A673 (cell line): ENCODE data around the gene GDF3. TPM values are rescaled to one million over a fixed set of nuclear protein-coding genes. Genes with fewer than 3 reads are reported as not detected.

Source experiments
- BruUV-seq: library from RNA; stranded (reverse); fragments of 400-500 nt; replicated peaks from 2 replicates; lab custom pipeline; 2021; lab: Mats Ljungman, UMichigan
- CTCF ChIA-PET: fragments of 300-600 bp; sonication (Branson Sonifier 250); formaldehyde crosslinking; loops from one replicate; lab custom pipeline; 2022; ENCODE audit warnings: antibody characterized with exemption; lab: Charles Lee
- POLR2A ChIA-PET: fragments of 300-600 bp; sonication (Branson Sonifier 250); formaldehyde crosslinking; loops from one replicate; lab custom pipeline; 2022; ENCODE audit warnings: antibody characterized with exemption; ENCODE audit not compliant: low non-redundant PET; lab: Charles Lee
- DNase-seq: peaks from one replicate; pipeline ENCODE4 v3.0.0-alpha.2; 2015; ENCODE audit warnings: low spot score
- H3K27ac ChIP-seq: fragments of 200-600 bp; sonication (generic); 2 replicates; pipeline ENCODE4 v1.5.1; 2016; ENCODE audit warnings: mixed run types, low read depth, mild to moderate bottlenecking, mixed read lengths, antibody characterized with exemption, low read length; ENCODE audit not compliant: poor library complexity, severe bottlenecking
- H3K27me3 ChIP-seq: fragments of 200-600 bp; sonication (generic); replicated peaks from 2 replicates; pipeline ENCODE4 v1.6.1; 2017; ENCODE audit warnings: mixed run types, low read depth, mild to moderate bottlenecking, mixed read lengths, antibody characterized with exemption, low read length; ENCODE audit not compliant: insufficient read depth, poor library complexity
- H3K36me3 ChIP-seq: fragments of 200-600 bp; sonication (generic); 2 replicates; pipeline ENCODE4 v1.6.1; 2016; ENCODE audit warnings: mixed run types, mild to moderate bottlenecking, mixed read lengths, antibody characterized with exemption, low read length; ENCODE audit not compliant: insufficient read depth, poor library complexity, severe bottlenecking
- H3K4me1 ChIP-seq: fragments of 200-600 bp; sonication (generic); 2 replicates; pipeline ENCODE4 v1.6.1; 2017; ENCODE audit warnings: mixed run types, mild to moderate bottlenecking, mixed read lengths, antibody characterized with exemption, low read length; ENCODE audit not compliant: insufficient read depth, poor library complexity, severe bottlenecking
- H3K4me3 ChIP-seq: fragments of 200-600 bp; sonication (generic); 2 replicates; pipeline ENCODE4 v1.5.1; 2016; ENCODE audit warnings: low read depth, mixed run types, mild to moderate bottlenecking, mixed read lengths, low read length; ENCODE audit not compliant: poor library complexity, severe bottlenecking
- H3K9me3 ChIP-seq: fragments of 200-600 bp; sonication (generic); 2 replicates; pipeline ENCODE4 v1.6.1; 2016; ENCODE audit warnings: mixed run types, low read depth, mild to moderate bottlenecking, mixed read lengths, antibody characterized with exemption, low read length; ENCODE audit not compliant: poor library complexity, severe bottlenecking
- EZH2 ChIP-seq: fragments of 200-600 bp; sonication (generic); IDR thresholded peaks from 2 replicates; pipeline ENCODE4 v1.6.1; 2017; ENCODE audit warnings: borderline replicate concordance, low read depth, mild to moderate bottlenecking, mixed read lengths, antibody characterized with exemption, low read length; ENCODE audit not compliant: poor library complexity, severe bottlenecking
- intact Hi-C: fragments of 100-400 bp; cut with micrococcal nuclease; formaldehyde crosslinking; loops from one replicate; pipeline ENCODE4 v1.10.0; 2022; ENCODE audit not compliant: unreplicated experiment
- total RNA-seq: library from RNA; stranded (reverse); gene quantifications from 2 replicates; pipeline ENCODE4 v1.2.3, GENCODE V29; 2021
- TF ChIP-seq, protein P1 (sequence below): fragments of 300-800, 200-600 bp; sonication (generic); conservative IDR thresholded peaks from 2 replicates; pipeline ENCODE4 v1.5.1; 2017; ENCODE audit warnings: low read depth, mild to moderate bottlenecking, antibody characterized with exemption, low read length, moderate library complexity, mixed read lengths

GDF3 gene
- total RNA-seq, 1 experiment from 2014 or later = not detected

DNA sequence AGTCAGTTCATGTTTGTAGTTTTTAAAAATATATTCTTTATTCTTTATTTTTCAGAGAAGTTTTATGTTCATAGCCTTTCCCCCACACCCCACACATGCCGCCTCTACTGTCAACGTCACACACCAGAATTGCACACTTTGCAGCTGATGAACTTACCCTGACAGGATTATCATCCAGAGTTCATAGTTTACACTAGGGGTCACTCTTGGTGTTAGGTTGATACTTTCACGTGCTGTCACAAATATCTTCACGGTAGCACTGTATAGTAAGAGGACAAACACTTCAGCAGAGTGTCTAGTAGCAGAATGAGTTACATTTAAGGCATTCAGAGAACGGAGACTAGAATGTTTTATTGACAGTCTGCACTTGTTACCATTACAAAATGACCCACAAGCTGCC is 20.8 kb upstream of the GDF3 start:
- H3K27me3 ChIP-seq = no peaks in the 10 kb centered on the region
- CTCF ChIA-PET = no interaction called here

DNA sequence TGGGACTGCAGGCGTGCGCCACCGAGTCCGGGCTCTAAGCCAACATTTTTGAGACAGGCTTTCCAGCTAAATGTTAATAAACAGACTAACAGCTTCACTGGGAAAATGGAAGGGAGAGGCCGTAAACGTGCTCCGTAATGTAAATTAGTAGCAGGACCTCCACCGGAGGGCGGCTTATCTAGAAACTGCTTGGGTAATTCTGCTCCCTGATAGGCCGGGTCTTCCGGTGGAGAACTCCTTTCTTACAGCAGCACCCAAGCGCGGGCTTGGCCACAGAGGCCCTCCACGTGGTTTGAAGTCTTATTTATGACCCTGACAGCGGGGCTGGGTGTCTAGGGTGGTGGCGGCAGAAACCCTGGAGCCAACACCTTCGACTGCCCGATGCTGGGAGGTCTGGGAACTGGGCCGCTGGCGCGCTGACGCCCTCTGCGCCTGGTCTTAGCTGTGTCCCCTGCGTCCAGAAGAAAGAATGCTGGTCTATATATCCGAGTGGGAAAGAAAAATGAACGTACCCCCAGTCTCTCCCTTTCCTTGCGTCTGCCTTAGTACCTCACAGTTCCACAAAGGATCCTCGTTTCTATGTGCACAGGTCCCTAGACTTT is 17.4 kb upstream of the GDF3 start:
- no peaks in the 10 kb centered on the region for H3K27me3 ChIP-seq
- intact Hi-C loops = no loop called here
- no peak overlapping the region for H3K27ac ChIP-seq
- TF ChIP-seq, protein P1, sequence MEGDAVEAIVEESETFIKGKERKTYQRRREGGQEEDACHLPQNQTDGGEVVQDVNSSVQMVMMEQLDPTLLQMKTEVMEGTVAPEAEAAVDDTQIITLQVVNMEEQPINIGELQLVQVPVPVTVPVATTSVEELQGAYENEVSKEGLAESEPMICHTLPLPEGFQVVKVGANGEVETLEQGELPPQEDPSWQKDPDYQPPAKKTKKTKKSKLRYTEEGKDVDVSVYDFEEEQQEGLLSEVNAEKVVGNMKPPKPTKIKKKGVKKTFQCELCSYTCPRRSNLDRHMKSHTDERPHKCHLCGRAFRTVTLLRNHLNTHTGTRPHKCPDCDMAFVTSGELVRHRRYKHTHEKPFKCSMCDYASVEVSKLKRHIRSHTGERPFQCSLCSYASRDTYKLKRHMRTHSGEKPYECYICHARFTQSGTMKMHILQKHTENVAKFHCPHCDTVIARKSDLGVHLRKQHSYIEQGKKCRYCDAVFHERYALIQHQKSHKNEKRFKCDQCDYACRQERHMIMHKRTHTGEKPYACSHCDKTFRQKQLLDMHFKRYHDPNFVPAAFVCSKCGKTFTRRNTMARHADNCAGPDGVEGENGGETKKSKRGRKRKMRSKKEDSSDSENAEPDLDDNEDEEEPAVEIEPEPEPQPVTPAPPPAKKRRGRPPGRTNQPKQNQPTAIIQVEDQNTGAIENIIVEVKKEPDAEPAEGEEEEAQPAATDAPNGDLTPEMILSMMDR = no peak
- no peak for TF ChIP-seq EZH2
- H3K36me3 ChIP-seq = no peaks in the 10 kb centered on the region
- CTCF ChIA-PET = no interaction called here
- POLR2A ChIA-PET = no interaction called here
- no peak for DNase-seq
- H3K9me3 ChIP-seq = no peaks in the 10 kb centered on the region
- H3K4me1 ChIP-seq = no peaks in the 10 kb centered on the region
- no peak overlapping the region for H3K4me3 ChIP-seq
- BruUV-seq = no TSS peak

More for the DNA sequence above, 20.8 kb upstream of the GDF3 start:
- Histone ChIP-seq H3K27ac (no peak overlapping the region), H3K4me1 (no peaks in the 10 kb centered on the region), H3K9me3 (no peaks in the 10 kb centered on the region), H3K4me3 (no peak overlapping the region), H3K36me3 (no peaks in the 10 kb centered on the region)
- intact Hi-C loops = no loop called here
- BruUV-seq = no TSS peak
- TF ChIP-seq EZH2 = no peak
- TF ChIP-seq, protein P1 = 0 out of 2 replicates have a peak, but pooled peaks have one; percentile 15
- no peak for DNase-seq
- POLR2A ChIA-PET = no interaction called here

DNA sequence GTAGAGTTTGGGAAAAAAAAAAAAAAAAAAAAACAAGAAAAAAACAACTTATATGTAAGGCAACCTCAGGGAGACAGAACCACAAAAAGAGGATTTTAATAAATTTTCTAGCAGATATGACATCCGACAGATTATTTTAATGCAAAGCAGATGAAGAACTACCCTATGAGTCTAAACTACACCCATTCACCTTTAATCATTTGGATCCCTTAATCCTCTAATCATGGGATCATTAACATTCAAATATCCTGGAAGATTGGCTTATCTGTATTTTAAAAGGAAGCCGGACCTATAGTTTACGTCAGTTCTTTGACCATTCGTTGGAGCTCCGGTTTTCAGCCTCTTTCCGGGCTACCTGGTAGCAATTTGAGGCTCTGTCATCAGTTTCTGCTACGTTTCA is 15.6 kb upstream of the GDF3 start, which contains the start of gene DPPA3:
TSS of gene DPPA3 (plus strand) at position 301 of the 400 bp plus-strand sequence. CDS start 138 bp downstream, outside the sequence.
- H3K36me3 ChIP-seq = no peaks in the 10 kb centered on the region
- DNase-seq = no peak
- no peak within 1 kb of the TSS for H3K27ac ChIP-seq
- CTCF ChIA-PET = no interaction called here
- no peaks in the 10 kb centered on the region for H3K9me3 ChIP-seq
- H3K4me1 ChIP-seq = no peaks in the 10 kb centered on the region
- POLR2A ChIA-PET = no interaction called here
- TF ChIP-seq, protein P1 = no peak
- no peak for TF ChIP-seq EZH2
- H3K4me3 ChIP-seq = no peak within 1 kb of the TSS
- no peaks in the 10 kb centered on the region for H3K27me3 ChIP-seq
- no TSS peak for BruUV-seq
- intact Hi-C loops = no loop called here
